ENCODE measurements around the gene CST1.
"Not testable (repeated sequence)": the region's sequence is repeated elsewhere in the genome, so short reads cannot be mapped to it uniquely, and the experiment has no call there.

Gene CST1

GRCh38 chr20:23745247-23745646 is 5.5 kb downstream of the CST1 start:
- Histone ChIP-seq H2AFZ (ENCODE audit: low read depth, low read length) (no peak overlapping the region), H3K9me3 (ENCODE audit: insufficient read depth, low read length) (no peaks in the 10 kb centered on the region), H3K36me3 (replicated peaks; ENCODE audit: low read depth, low read length) (no peaks in the 10 kb centered on the region), H3K27me3 (ENCODE audit: low read depth, low read length) (peaks cover 2% of the 10 kb centered on the region; the same call in 1 of the 2 replicates), H3K79me2 (ENCODE audit: low read length) (no peaks in the 10 kb centered on the region), H3K4me3 (ENCODE audit: low read length) (no peak overlapping the region), H4K20me1 (ENCODE audit: insufficient read depth, low read length) (no peaks in the 10 kb centered on the region), H3K4me2 (ENCODE audit: low read length) (no peak overlapping the region), H3K9ac (ENCODE audit: low read length) (no peak overlapping the region), H3K27ac (ENCODE audit: low read length) (no peak overlapping the region), H3K4me1 (ENCODE audit: low read length) (no peaks in the 10 kb centered on the region)
- no peak for TF ChIP-seq EZH2phosphoT487 (IDR thresholded peaks at IDR 0.05; ENCODE audit: low read depth)
- TF ChIP-seq, protein P1, sequence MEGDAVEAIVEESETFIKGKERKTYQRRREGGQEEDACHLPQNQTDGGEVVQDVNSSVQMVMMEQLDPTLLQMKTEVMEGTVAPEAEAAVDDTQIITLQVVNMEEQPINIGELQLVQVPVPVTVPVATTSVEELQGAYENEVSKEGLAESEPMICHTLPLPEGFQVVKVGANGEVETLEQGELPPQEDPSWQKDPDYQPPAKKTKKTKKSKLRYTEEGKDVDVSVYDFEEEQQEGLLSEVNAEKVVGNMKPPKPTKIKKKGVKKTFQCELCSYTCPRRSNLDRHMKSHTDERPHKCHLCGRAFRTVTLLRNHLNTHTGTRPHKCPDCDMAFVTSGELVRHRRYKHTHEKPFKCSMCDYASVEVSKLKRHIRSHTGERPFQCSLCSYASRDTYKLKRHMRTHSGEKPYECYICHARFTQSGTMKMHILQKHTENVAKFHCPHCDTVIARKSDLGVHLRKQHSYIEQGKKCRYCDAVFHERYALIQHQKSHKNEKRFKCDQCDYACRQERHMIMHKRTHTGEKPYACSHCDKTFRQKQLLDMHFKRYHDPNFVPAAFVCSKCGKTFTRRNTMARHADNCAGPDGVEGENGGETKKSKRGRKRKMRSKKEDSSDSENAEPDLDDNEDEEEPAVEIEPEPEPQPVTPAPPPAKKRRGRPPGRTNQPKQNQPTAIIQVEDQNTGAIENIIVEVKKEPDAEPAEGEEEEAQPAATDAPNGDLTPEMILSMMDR (IDR thresholded peaks at IDR 0.05; ENCODE audit: low read depth, low read length) = no peak

DNA sequence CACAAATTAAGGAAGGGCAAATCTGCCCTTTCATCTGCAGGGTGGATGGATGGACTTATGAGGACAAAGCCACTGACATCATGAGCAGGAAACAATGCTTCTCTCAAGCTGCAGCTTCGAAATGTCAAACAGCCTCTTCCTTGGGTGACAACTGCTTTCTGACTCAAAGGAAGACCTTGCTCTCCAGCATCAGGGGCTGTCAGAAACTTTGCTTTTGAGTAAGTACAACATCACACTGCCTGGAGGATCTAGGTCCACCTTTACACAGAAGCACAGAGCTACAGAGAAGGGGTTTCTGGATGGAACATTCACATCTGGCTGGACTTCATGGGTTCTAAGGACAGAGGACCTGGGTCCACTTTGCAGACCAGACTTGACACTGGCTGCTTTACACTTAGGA is 5.9 kb downstream of the CST1 start:
- H3K36me3 ChIP-seq (replicated peaks; ENCODE audit: low read depth, low read length) = no peaks in the 10 kb centered on the region

DNA sequence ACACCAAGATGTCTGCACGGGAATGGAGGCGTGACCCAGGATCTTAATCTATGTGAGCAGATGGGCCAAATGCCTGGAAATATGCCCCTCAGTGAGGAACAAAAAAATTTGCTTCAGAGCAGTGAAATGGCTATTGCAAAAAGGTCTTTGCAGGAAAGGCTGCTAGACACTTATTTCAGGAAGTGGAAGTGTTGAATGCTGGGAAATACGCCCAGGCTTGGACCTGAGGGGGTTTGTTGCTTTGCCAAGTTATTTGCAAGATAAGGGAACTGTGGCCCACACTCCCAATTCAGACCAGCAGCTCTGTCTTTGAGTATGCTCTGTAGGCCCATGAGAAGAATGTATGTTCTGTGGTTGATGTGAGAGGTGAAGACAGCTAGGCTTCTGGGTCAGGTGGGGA is 15.3 kb downstream of the CST1 start:
- not testable (repeated sequence) for H4K20me1 ChIP-seq (ENCODE audit: insufficient read depth, low read length); H3K36me3 ChIP-seq (replicated peaks; ENCODE audit: low read depth, low read length); H2AFZ ChIP-seq (ENCODE audit: low read depth, low read length); H3K27me3 ChIP-seq (ENCODE audit: low read depth, low read length); H3K79me2 ChIP-seq (ENCODE audit: low read length); H3K9ac ChIP-seq (ENCODE audit: low read length); H3K27ac ChIP-seq (ENCODE audit: low read length); H3K4me3 ChIP-seq (ENCODE audit: low read length); H3K4me1 ChIP-seq (ENCODE audit: low read length); H3K4me2 ChIP-seq (ENCODE audit: low read length); H3K9me3 ChIP-seq (ENCODE audit: insufficient read depth, low read length)

More for the DNA sequence above, 5.9 kb downstream of the CST1 start:
- Histone ChIP-seq H3K4me3 (ENCODE audit: low read length) (no peak overlapping the region), H2AFZ (ENCODE audit: low read depth, low read length) (no peak overlapping the region), H4K20me1 (ENCODE audit: insufficient read depth, low read length) (no peaks in the 10 kb centered on the region), H3K79me2 (ENCODE audit: low read length) (no peaks in the 10 kb centered on the region), H3K4me1 (ENCODE audit: low read length) (no peaks in the 10 kb centered on the region), H3K9me3 (ENCODE audit: insufficient read depth, low read length) (no peaks in the 10 kb centered on the region), H3K27ac (ENCODE audit: low read length) (no peak overlapping the region), H3K4me2 (ENCODE audit: low read length) (no peak overlapping the region), H3K9ac (ENCODE audit: low read length) (no peak overlapping the region), H3K27me3 (ENCODE audit: low read depth, low read length) (peaks cover 2% of the 10 kb centered on the region; the same call in 1 of the 2 replicates)
- no peak for TF ChIP-seq EZH2phosphoT487 (IDR thresholded peaks at IDR 0.05; ENCODE audit: low read depth)
- TF ChIP-seq, protein P1 (IDR thresholded peaks at IDR 0.05; ENCODE audit: low read depth, low read length) = no peak

- not testable (repeated sequence) for H3K9ac ChIP-seq (ENCODE audit: low read length); H3K9me3 ChIP-seq (ENCODE audit: insufficient read depth, low read length); H3K4me1 ChIP-seq (ENCODE audit: low read length); H3K36me3 ChIP-seq (replicated peaks; ENCODE audit: low read depth, low read length); H3K4me3 ChIP-seq (ENCODE audit: low read length); H3K27me3 ChIP-seq (ENCODE audit: low read depth, low read length); H4K20me1 ChIP-seq (ENCODE audit: insufficient read depth, low read length); H2AFZ ChIP-seq (ENCODE audit: low read depth, low read length); H3K79me2 ChIP-seq (ENCODE audit: low read length); H3K27ac ChIP-seq (ENCODE audit: low read length); H3K4me2 ChIP-seq (ENCODE audit: low read length)
Measured at GRCh38 chr20:23734949-23735348, 15.8 kb downstream of the CST1 start.

GRCh38 chr20:23734440-23734839 is 16.3 kb downstream of the CST1 start:
- H3K9me3 ChIP-seq (ENCODE audit: insufficient read depth, low read length); H3K27me3 ChIP-seq (ENCODE audit: low read depth, low read length); H3K79me2 ChIP-seq (ENCODE audit: low read length); H3K9ac ChIP-seq (ENCODE audit: low read length); H2AFZ ChIP-seq (ENCODE audit: low read depth, low read length); H3K36me3 ChIP-seq (replicated peaks; ENCODE audit: low read depth, low read length); H3K27ac ChIP-seq (ENCODE audit: low read length); H4K20me1 ChIP-seq (ENCODE audit: insufficient read depth, low read length); H3K4me2 ChIP-seq (ENCODE audit: low read length); H3K4me3 ChIP-seq (ENCODE audit: low read length); H3K4me1 ChIP-seq (ENCODE audit: low read length): not testable (repeated sequence)

Measured in OCI-LY3 (cell line).